Measurements from ENCODE around the gene PCDH9.

Gene PCDH9

GRCh38 chr13:67023130-67023876 lies 206.8 kb downstream of the PCDH9 start:
- no peak overlapping the region for H3K4me3 ChIP-seq (replicated peaks; ENCODE audit: insufficient read depth, low read length)
- peak in 1 of 2 experiments; percentile 16 for DNase-seq (ENCODE audit: low read depth in 1 of 2, low spot score in 1 of 2)
- no peak overlapping the region for H3K27ac ChIP-seq (replicated peaks)
- TF ChIP-seq CTCF (IDR thresholded peaks at IDR 0.05; ENCODE audit: insufficient read depth, low read length): no peak
- TF ChIP-seq GABPA (IDR thresholded peaks at IDR 0.05; ENCODE audit: low read depth): no peak
- no peak for TF ChIP-seq POLR2AphosphoS5 (IDR thresholded peaks at IDR 0.05; ENCODE audit: low read depth)
- TF ChIP-seq SPI1 (IDR thresholded peaks at IDR 0.05; ENCODE audit: borderline replicate concordance, low read depth): no peak
- TF ChIP-seq REST (IDR thresholded peaks at IDR 0.05; ENCODE audit: insufficient replicate concordance, low read depth): no peak
- no peaks in the 10 kb centered on the region for H3K27me3 ChIP-seq (ENCODE audit: insufficient read depth, poor library complexity, severe bottlenecking)

GRCh38 chr13:67018775-67019174 lies 211.4 kb downstream of the PCDH9 start:
- Histone ChIP-seq H3K4me3 (replicated peaks; ENCODE audit: insufficient read depth, low read length) (no peak overlapping the region), H3K27ac (replicated peaks) (no peak overlapping the region), H3K27me3 (ENCODE audit: insufficient read depth, poor library complexity, severe bottlenecking) (no peaks in the 10 kb centered on the region)
- no peak for TF ChIP-seq REST (IDR thresholded peaks at IDR 0.05; ENCODE audit: insufficient replicate concordance, low read depth)
- no peak for TF ChIP-seq GABPA (IDR thresholded peaks at IDR 0.05; ENCODE audit: low read depth)
- no peak for TF ChIP-seq POLR2AphosphoS5 (IDR thresholded peaks at IDR 0.05; ENCODE audit: low read depth)
- no peak for TF ChIP-seq CTCF (IDR thresholded peaks at IDR 0.05; ENCODE audit: insufficient read depth, low read length)
- TF ChIP-seq SPI1 (IDR thresholded peaks at IDR 0.05; ENCODE audit: borderline replicate concordance, low read depth): no peak
- no peak for DNase-seq (ENCODE audit: low read depth in 1 of 2, low spot score in 1 of 2)

- Histone ChIP-seq H3K4me3 (replicated peaks; ENCODE audit: insufficient read depth, low read length) (no peak overlapping the region), H3K27me3 (ENCODE audit: insufficient read depth, poor library complexity, severe bottlenecking) (no peaks in the 10 kb centered on the region), H3K27ac (replicated peaks) (no peak overlapping the region)
- no peak for TF ChIP-seq GABPA (IDR thresholded peaks at IDR 0.05; ENCODE audit: low read depth)
- no peak for TF ChIP-seq REST (IDR thresholded peaks at IDR 0.05; ENCODE audit: insufficient replicate concordance, low read depth)
- TF ChIP-seq CTCF (IDR thresholded peaks at IDR 0.05; ENCODE audit: insufficient read depth, low read length): no peak
- no peak for TF ChIP-seq SPI1 (IDR thresholded peaks at IDR 0.05; ENCODE audit: borderline replicate concordance, low read depth)
- no peak for TF ChIP-seq POLR2AphosphoS5 (IDR thresholded peaks at IDR 0.05; ENCODE audit: low read depth)
- DNase-seq (ENCODE audit: low read depth in 1 of 2, low spot score in 1 of 2): no peak
These were observed 212.9 kb downstream of the PCDH9 start for GRCh38 chr13:67017276-67017675.
